HG02885 (cell line): ENCODE results near the gene PLCB4.
"Not testable (repeated sequence)": the region's sequence is repeated elsewhere in the genome, so short reads cannot be mapped to it uniquely, and the experiment has no call there.

ENCODE experiments used
- ATAC-seq: cut with Tn5 transposase; IDR thresholded peaks from one replicate; pipeline ENCODE4 v1.9.1; 2021; ENCODE audit warnings: mild to moderate bottlenecking; ENCODE audit not compliant: unreplicated experiment, poor library complexity

Gene PLCB4

GRCh38 chr20:9068841-9069663 lies at the start of gene PLCB4:
TSS of gene PLCB4 (plus strand) at chr20:9069087. CDS start at chr20:9307815, 238,728 bp downstream.
- no peak for ATAC-seq

DNA sequence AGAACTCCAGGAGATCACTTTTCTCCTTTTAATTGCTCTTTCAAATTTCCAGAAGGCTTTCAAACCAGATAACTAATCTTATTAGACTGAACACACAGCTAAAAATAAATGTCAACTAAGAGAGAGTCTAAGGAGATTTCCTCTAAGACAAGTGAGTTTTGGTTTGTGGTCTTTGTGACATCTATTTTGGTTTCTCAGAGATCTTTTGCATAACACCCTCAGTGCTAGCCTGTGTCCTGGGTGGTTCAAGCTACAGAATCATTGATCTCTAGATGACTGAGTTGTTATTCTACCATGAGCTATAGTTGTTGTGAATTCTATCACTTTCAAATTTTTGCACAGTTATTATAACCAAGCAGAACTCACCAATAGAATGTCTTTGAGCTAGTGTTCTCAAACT lies 49.1 kb upstream of the PLCB4 start:
- no peak for ATAC-seq

DNA sequence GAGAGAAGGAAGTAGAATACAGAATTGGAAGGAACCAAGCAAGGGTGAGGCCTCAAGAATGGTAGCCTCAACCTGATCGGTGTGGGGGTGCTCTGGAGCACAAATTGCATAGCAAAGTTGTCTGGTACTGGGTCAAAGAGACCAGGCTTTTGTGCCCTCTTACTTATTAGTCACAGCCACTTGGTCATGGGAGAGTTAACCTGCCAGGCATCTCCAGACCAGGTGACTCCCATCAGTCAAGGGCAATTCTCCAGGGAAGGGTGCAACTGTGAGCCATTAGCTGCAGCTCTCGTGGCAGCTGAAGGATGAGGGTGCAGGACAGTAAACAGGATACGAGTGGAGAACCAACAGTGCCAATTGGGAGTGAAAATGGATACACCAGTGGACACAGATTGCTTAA lies 47.7 kb upstream of the PLCB4 start:
- no peak for ATAC-seq

DNA sequence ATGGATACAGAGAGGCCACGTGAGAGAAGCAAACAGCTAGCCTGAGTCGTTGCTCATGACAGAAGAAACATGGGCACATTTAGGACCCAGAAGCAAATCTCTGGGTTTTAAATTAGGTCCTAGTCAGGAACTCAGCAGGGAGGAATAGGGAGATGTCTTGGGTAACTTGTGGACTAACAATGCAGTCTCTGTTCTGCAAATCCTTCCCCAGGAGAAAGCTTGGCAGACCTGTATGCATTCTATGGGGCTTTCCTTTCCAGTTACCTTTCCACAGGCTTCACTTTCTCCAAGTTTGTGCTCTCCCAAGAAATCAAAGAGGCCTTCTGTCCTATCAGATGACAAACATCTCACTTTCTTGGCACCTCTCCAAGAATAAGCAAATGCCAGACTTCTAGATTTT lies 47.2 kb upstream of the PLCB4 start:
- no peak for ATAC-seq

DNA sequence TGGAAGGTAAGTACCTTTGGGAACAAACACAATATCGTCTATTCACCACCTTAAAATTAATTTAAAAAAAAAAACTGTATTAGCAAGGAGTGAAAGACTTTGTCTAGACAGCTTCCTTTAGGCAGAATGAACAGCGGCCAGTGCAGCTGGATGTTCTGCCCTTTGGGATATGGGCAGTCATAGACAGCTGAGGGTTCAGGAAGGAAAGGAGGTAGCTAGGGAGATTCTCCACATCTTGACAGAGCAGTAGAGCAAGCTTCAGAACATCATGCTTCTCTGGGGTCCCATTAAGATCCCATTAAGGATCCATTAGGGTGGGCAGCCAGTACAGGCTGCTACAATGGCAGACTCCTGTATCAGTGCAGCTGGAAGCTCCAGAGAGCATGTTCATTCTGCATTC lies 46.5 kb upstream of the PLCB4 start:
- ATAC-seq = no peak

- no peak for ATAC-seq
Measured at GRCh38 chr20:9024606-9025005, 44.3 kb upstream of the PLCB4 start.

DNA sequence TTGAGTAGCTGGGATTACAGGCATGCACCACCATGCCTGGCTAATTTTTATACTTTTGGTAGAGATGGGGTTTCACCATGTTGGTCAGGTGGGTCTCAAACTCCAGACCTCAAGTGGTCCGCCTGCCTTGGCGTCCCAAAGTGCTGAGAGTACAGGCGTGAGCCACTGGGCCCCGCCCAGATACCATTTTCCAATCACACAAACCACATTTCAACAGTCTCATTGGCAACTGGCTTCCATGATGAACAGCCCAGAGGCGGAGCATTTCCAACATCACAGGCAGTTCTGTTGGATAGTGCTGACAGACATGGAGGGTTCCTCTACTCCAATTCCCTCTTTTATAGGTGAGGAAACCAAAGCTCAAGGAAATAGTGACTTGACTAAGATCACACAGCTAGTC lies 43.9 kb upstream of the PLCB4 start:
- no peak for ATAC-seq

GRCh38 chr20:9025643-9026042 lies 43.2 kb upstream of the PLCB4 start:
- ATAC-seq = no peak

GRCh38 chr20:9027626-9028025 lies 41.3 kb upstream of the PLCB4 start:
- no peak for ATAC-seq

DNA sequence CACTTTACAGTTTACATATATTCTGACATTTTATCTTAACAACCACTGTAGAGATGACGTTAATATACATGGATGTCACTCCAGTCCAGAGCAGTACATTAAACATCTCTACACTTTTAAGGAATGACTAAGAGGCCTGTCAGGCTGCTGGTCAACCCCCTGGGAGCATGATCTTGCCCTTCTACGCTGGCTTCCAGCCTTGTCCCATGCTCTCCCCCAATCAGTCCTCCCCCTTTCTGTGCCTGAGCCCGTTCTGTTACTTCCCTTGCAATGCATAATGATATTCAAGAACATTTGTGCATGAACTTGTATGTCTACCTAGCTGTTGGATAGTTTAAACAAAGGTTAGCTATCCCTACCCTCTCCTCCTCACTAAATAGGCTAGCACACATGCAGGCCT lies 40.5 kb upstream of the PLCB4 start:
- no peak for ATAC-seq

DNA sequence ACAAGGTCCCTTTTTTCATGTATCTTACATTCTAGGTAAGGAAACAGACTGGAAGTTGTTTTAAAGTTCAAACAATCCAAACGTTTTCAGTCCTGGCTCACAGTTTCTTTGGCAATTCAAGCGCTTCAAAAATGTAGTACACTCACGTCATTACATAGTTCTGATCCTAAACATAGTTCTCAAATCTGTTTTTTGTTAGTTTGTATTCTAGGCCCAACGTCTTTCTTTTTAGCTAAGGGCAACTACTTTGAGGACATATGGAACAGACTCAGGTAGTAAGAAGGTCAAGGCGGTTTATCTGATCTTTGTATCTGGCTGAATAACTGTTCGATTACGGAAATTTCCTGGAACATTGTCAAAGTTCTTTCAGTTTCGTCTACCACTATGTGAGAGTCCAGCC lies 36.9 kb upstream of the PLCB4 start:
- no peak for ATAC-seq

DNA sequence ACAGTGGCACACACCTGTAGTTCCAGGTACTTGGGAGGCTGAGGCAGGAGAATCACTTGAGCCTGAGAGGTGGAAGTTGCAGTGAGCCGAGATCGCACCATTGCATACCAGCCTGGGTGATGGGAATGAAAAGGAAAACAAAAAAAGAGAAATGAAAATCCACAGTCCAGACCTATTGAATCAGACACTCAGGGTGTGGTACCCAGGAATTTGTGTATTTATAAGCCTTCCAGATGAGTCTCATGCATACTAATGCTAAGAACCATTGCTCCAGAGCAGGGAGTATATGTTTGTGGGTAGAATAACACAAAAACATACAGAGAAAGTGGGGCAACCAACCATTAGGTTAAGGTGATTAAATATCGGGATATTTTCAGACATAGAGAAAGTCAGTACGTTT lies 36.1 kb upstream of the PLCB4 start:
- no peak for ATAC-seq

GRCh38 chr20:9035126-9035525 lies 33.8 kb upstream of the PLCB4 start:
- no peak for ATAC-seq

DNA sequence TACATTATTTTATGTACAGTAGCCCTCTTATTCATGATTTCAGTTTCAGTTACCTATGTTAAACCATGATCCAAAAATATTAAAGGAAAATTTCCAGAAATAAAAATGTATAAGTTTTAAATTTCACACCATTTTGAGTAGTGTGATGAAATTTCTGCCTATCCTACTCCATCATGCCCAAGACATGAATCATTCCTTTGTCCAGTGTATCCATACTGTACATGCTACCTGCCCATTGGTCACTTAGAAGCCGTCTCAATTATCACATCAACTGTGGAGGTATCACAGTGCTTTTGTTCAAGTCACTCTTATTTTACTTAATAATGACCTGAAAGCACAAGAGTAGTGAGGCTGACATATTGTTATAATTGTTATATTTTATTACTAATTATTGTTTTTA lies 32.3 kb upstream of the PLCB4 start:
- no peak for ATAC-seq

- no peak for ATAC-seq
Measured at GRCh38 chr20:9038791-9039535, 29.9 kb upstream of the PLCB4 start.

GRCh38 chr20:9040863-9041524 lies 27.9 kb upstream of the PLCB4 start:
- ATAC-seq = no peak

DNA sequence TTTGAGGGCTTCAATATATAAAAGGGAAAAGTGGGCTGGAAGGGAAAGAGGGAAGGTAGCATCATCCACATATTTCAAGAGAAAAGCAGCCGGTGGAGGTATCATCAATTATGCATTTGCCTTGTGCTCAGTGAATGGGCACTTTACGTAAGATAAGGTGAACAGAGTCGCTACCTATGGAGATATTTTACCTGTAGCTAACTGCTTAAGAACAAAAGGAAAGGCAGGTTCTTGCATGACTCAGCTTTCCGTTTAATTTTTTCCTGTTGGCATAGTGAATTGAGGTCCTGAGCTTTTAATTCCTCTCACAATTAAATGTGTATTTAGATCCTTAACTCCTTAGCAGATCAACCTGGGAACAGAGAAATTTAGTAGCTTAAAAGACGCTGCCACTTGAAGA lies 25.5 kb upstream of the PLCB4 start:
- no peak for ATAC-seq

- not testable (repeated sequence) for ATAC-seq
Measured at GRCh38 chr20:9047928-9048327, 21.0 kb upstream of the PLCB4 start.

DNA sequence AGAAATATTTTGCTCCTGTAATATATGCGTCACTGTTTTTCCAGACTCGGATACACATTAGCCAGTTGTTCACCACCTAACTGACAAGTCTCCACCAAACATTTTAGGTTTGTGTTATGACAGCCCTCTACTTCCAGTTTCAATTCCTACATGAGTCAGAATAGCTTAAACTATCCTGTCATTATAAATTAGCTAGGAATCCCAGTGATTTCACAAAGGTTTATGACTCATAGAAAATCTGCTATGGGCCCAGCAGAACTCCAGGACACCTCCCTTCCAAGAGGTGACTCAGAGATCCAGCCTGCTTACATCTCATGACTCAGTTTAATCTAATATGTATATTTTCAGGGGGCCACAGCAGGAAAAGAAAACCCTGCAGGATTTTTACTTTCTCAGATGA lies 17.4 kb upstream of the PLCB4 start:
- ATAC-seq = no peak

GRCh38 chr20:9052136-9052535 lies 16.8 kb upstream of the PLCB4 start:
- ATAC-seq = no peak

- no peak for ATAC-seq
Measured at GRCh38 chr20:9053108-9053507, 15.8 kb upstream of the PLCB4 start.
